ENCODE results near the gene FSD1L.

Gene FSD1L

DNA sequence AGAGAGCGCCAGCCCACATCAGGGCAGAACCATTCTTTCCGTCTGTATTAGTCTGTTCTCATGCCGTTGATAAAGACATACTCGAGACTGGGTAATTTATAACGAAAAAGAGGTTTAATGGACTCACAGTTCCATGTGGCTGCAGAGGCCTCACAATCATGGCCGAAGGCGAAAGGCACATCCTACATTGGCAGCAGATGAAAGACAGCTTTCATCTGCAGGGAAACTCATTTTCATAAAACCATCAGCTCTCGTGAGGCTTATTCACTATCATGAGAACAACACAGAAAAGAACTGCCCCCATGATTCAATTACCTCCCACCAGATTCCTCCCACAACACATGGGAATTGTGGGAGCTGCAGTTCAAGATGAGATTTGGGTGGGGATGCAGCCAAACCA lies 4.7 kb upstream of the FSD1L start:
- Histone ChIP-seq H3K4me2 (ENCODE audit: low read length) (no peak overlapping the region), H3K4me3 (ENCODE audit: low read length) (no peak overlapping the region), H3K79me2 (ENCODE audit: low read length) (no peaks in the 10 kb centered on the region), H3K4me1 (ENCODE audit: low read length) (no peaks in the 10 kb centered on the region), H3K9ac (ENCODE audit: low read length) (no peak overlapping the region), H3K27me3 (ENCODE audit: low read depth, low read length) (no peaks in the 10 kb centered on the region), H3K36me3 (replicated peaks; ENCODE audit: low read depth, low read length) (no peaks in the 10 kb centered on the region), H3K9me3 (ENCODE audit: insufficient read depth, low read length) (no peaks in the 10 kb centered on the region), H2AFZ (ENCODE audit: low read depth, low read length) (no peak overlapping the region), H3K27ac (ENCODE audit: low read length) (no peak overlapping the region), H4K20me1 (ENCODE audit: insufficient read depth, low read length) (no peaks in the 10 kb centered on the region)
- TF ChIP-seq, protein P1, sequence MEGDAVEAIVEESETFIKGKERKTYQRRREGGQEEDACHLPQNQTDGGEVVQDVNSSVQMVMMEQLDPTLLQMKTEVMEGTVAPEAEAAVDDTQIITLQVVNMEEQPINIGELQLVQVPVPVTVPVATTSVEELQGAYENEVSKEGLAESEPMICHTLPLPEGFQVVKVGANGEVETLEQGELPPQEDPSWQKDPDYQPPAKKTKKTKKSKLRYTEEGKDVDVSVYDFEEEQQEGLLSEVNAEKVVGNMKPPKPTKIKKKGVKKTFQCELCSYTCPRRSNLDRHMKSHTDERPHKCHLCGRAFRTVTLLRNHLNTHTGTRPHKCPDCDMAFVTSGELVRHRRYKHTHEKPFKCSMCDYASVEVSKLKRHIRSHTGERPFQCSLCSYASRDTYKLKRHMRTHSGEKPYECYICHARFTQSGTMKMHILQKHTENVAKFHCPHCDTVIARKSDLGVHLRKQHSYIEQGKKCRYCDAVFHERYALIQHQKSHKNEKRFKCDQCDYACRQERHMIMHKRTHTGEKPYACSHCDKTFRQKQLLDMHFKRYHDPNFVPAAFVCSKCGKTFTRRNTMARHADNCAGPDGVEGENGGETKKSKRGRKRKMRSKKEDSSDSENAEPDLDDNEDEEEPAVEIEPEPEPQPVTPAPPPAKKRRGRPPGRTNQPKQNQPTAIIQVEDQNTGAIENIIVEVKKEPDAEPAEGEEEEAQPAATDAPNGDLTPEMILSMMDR (IDR thresholded peaks at IDR 0.05; ENCODE audit: low read depth, low read length), result no peak

DNA sequence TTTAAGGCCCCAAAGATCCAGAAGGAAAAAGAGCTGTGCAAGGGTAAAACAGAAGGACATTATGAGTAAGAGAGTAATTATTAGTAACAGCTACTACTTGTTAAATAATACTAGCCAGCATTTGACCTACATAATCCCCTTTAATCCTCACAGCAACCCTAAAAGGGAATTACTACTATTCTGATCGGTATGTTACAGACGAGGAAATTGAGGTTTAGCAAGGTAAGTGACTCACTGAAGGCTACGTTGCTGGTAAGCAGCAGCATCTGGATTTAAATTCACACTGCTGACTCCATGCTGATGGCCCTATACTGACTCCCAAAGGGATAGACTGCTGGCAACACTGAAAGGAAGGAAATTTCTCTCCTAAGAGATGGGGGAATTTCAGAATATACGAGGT lies 3.7 kb upstream of the FSD1L start:
- no peak for TF ChIP-seq EZH2phosphoT487 (IDR thresholded peaks at IDR 0.05; ENCODE audit: low read depth)
- TF ChIP-seq, protein P1 (IDR thresholded peaks at IDR 0.05; ENCODE audit: low read depth, low read length), result no peak
- no peak overlapping the region for H3K27ac ChIP-seq (ENCODE audit: low read length)
- no peak overlapping the region for H3K4me2 ChIP-seq (ENCODE audit: low read length)
- H4K20me1 ChIP-seq (ENCODE audit: insufficient read depth, low read length), result no peaks in the 10 kb centered on the region
- H3K9ac ChIP-seq (ENCODE audit: low read length), result no peak overlapping the region
- no peaks in the 10 kb centered on the region for H3K9me3 ChIP-seq (ENCODE audit: insufficient read depth, low read length)
- no peak overlapping the region for H2AFZ ChIP-seq (ENCODE audit: low read depth, low read length)
- no peaks in the 10 kb centered on the region for H3K36me3 ChIP-seq (replicated peaks; ENCODE audit: low read depth, low read length)
- H3K4me3 ChIP-seq (ENCODE audit: low read length), result no peak overlapping the region
- peaks cover 4% of the 10 kb centered on the region for H3K4me1 ChIP-seq (ENCODE audit: low read length)
- no peaks in the 10 kb centered on the region for H3K27me3 ChIP-seq (ENCODE audit: low read depth, low read length)
- H3K79me2 ChIP-seq (ENCODE audit: low read length), result peaks cover 9% of the 10 kb centered on the region

DNA sequence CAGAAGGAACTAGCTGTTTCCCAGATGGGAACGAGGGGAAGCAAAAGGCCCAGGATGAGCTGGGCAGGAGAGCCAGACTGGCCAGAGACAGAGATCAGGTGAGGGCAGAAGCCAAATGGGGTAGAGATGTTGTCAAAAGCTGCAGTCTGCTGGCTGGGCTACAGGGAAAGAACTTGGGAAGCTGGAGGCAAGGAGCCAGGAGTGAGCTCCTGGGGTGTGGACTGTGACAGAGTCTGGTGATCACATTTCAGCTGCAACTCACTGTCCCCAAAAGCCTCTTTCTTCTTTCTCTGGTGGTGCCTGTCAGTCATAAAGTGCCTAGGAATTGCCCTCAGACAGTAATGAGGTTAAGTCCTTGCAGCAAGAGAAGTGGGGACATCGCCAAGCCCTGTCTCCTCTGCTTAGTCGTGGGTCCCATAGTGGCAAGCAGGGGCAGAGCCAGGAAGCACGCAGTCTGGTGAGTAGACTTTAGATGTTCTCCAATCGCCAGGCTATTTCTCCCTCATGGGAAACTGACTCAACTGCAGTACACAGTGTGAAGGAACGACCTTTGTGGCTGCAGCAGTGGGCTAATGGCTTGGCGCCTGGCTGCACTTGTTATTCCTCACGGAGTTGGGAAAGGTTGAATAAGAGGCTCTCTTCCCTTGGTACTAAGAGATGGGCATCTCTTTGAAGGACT lies 2.5 kb upstream of the FSD1L start:
- no peak for TF ChIP-seq EZH2phosphoT487 (IDR thresholded peaks at IDR 0.05; ENCODE audit: low read depth)
- TF ChIP-seq, protein P1 (IDR thresholded peaks at IDR 0.05; ENCODE audit: low read depth, low read length), result no peak
- Histone ChIP-seq H3K27ac (ENCODE audit: low read length) (no peak overlapping the region), H3K9ac (ENCODE audit: low read length) (no peak overlapping the region), H3K4me1 (ENCODE audit: low read length) (peaks cover 12% of the 10 kb centered on the region), H3K4me2 (ENCODE audit: low read length) (no peak overlapping the region), H2AFZ (ENCODE audit: low read depth, low read length) (no peak overlapping the region), H3K9me3 (ENCODE audit: insufficient read depth, low read length) (no peaks in the 10 kb centered on the region), H3K79me2 (ENCODE audit: low read length) (peaks cover 21% of the 10 kb centered on the region), H4K20me1 (ENCODE audit: insufficient read depth, low read length) (no peaks in the 10 kb centered on the region), H3K36me3 (replicated peaks; ENCODE audit: low read depth, low read length) (no peaks in the 10 kb centered on the region), H3K4me3 (ENCODE audit: low read length) (no peak overlapping the region), H3K27me3 (ENCODE audit: low read depth, low read length) (no peaks in the 10 kb centered on the region)

DNA sequence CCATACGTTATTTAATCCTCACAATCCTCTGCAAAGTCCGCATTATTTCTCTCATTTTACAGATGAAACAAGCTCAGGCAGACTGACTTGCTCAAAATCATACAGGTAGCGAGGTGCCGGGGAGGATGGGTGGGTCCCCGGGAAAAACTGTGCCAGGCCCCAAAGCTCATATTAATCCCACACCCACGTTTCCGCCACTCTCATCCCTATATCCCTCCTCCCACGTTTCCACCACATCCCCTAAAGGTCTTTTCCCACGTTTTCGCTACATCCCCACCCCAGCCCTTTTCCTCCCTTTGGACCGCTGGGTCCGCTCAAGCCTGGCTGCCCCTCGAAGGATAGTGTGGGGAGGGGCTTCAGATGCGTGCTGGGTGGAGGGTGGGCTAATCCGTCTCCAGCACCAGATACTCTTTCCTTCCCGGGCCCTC lies 434 bp upstream of the FSD1L start:
- Histone ChIP-seq H4K20me1 (ENCODE audit: insufficient read depth, low read length) (no peaks in the 10 kb centered on the region), H2AFZ (ENCODE audit: low read depth, low read length) (peak overlapping the region; percentile 98), H3K27ac (ENCODE audit: low read length) (peak overlapping the region; percentile 31), H3K4me3 (ENCODE audit: low read length) (peak overlapping the region; percentile 90), H3K9me3 (ENCODE audit: insufficient read depth, low read length) (no peaks in the 10 kb centered on the region), H3K79me2 (ENCODE audit: low read length) (peaks cover 27% of the 10 kb centered on the region), H3K4me1 (ENCODE audit: low read length) (peaks cover 12% of the 10 kb centered on the region), H3K9ac (ENCODE audit: low read length) (peak overlapping the region; percentile 85), H3K36me3 (replicated peaks; ENCODE audit: low read depth, low read length) (no peaks in the 10 kb centered on the region), H3K27me3 (ENCODE audit: low read depth, low read length) (no peaks in the 10 kb centered on the region), H3K4me2 (ENCODE audit: low read length) (peak overlapping the region; percentile 87)
- TF ChIP-seq, protein P1 (IDR thresholded peaks at IDR 0.05; ENCODE audit: low read depth, low read length), result no peak
- TF ChIP-seq EZH2phosphoT487 (IDR thresholded peaks at IDR 0.05; ENCODE audit: low read depth), result no peak

All from OCI-LY3 (cell line).